Gastroesophageal sphincter (tissue), 4 donors: ENCODE data around the gene FBXL13. TPM values are rescaled to one million over a fixed set of nuclear protein-coding genes. Genes with fewer than 3 reads are reported as not detected.

Source experiments
- ATAC-seq: fragments of 150-250 bp; one replicate; pipeline ENCODE4 v1.9.1; 2016; ENCODE audit warnings: mild to moderate bottlenecking, moderate library complexity
- H3K27ac ChIP-seq, 4 donors: fragments of 200-600 bp; sonication (generic) in 3 of 4; 1 replicate in 3 of 4; 2 replicates in 1 of 4; pipeline ENCODE4 v1.5.1; 2016 to 2019
- H3K27me3 ChIP-seq: fragments of 200-600 bp; sonication (generic); one replicate; pipeline ENCODE4 v1.5.1; 2019
- H3K36me3 ChIP-seq, 2 donors: fragments of 200-600 bp; sonication (generic); one replicate each; pipeline ENCODE4 v1.5.1; 2019; ENCODE audit warnings: control low read depth in 1 of 2
- H3K4me1 ChIP-seq, 3 donors: fragments of 200-600 bp; sonication (generic); 1 replicate in 2 of 3; 2 replicates in 1 of 3; pipeline ENCODE4 v1.5.1; 2016 to 2019; ENCODE audit warnings: control low read depth in 2 of 3
- H3K4me3 ChIP-seq, 2 donors: fragments of 200-600 bp; sonication (generic); one replicate each; pipeline ENCODE4 v1.5.1; 2019; ENCODE audit warnings: mild to moderate bottlenecking in 1 of 2, moderate library complexity in 1 of 2
- H3K9me3 ChIP-seq, 3 donors: fragments of 200-600 bp; sonication (generic); one replicate each; pipeline ENCODE4 v1.5.1; 2017 to 2019; ENCODE audit warnings: control low read depth in 2 of 3
- EP300 ChIP-seq: sonication (generic); formaldehyde crosslinking; IDR thresholded peaks from one replicate; pipeline ENCODE4 v1.6.1; 2017; ENCODE audit warnings: antibody characterized with exemption, mild to moderate bottlenecking
- POLR2A ChIP-seq, 2 donors: fragments of 450-650 bp; IDR thresholded peaks; one replicate each; pipeline ENCODE4 v1.6.1; 2017; ENCODE audit warnings: antibody characterized with exemption in 2 of 2, mild to moderate bottlenecking in 2 of 2, moderate library complexity in 1 of 2
- POLR2AphosphoS5 ChIP-seq: sonication (generic); formaldehyde crosslinking; IDR thresholded peaks from one replicate; pipeline ENCODE4 v1.6.1; 2017; ENCODE audit warnings: antibody characterized with exemption
- WGBS, 2 donors: methylation state at CpG; one replicate each; pipeline ENCODE4 v1.1.5; 2018; ENCODE audit warnings: low coverage in 1 of 2; 5-methylcytosine and 5-hydroxymethylcytosine counted together
- total RNA-seq, 4 donors: library from RNA; depleted of rRNA; stranded (reverse); fragments of >200 nt; gene quantifications; one replicate each; pipeline ENCODE4 v1.1.0, GENCODE V29; 2016
- TF ChIP-seq, protein P1 (sequence below), 4 experiments: fragments of 200-600 bp in 2 of 4; fragments of 450-650 bp in 2 of 4; sonication (generic) in 1 of 4; IDR thresholded peaks; one replicate each; pipeline ENCODE4 v1.5.1; 2017 to 2019; ENCODE audit warnings: antibody characterized with exemption in 4 of 4, mild to moderate bottlenecking in 2 of 4, moderate library complexity in 2 of 4

FBXL13 gene
- total RNA-seq, 4 donors from 2014 or later = 1.3 to 5.8 (median 3.2) TPM

DNA sequence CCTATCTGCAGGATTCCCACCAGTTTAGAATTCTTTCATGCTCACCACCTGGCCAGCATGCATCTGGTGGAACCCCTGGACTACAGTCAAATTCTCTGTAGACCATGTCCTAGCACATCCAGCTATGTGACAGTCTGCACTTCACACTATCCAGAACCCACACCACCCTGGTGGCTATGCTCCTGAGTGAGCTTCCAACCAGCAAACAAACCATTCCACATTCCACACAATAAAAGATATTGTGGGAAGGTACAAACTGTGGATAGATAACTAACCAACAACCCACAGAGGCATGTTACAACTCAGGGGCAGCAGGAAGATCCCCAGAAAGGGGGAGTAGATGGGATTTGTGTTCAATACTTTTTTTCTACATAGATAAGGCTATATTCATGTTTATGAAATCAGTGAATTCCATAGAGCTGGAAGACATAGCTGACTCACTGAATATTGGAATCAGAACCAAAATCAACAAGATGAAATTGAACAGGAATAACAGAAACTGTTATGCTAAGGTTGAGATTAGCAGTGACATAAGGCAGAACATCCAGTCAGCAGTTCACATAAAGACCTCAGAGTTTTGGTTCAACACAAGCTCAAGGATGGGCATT lies 89.3 kb downstream of the FBXL13 start:
- no peak overlapping the region for H3K4me3 ChIP-seq
- H3K36me3 ChIP-seq = no peaks in the 10 kb centered on the region
- no peak overlapping the region for H3K27ac ChIP-seq
- TF ChIP-seq POLR2AphosphoS5 (no peak), POLR2A (IDR thresholded peaks at IDR 0.05) (no peak), EP300 (no peak)
- TF ChIP-seq, protein P1, sequence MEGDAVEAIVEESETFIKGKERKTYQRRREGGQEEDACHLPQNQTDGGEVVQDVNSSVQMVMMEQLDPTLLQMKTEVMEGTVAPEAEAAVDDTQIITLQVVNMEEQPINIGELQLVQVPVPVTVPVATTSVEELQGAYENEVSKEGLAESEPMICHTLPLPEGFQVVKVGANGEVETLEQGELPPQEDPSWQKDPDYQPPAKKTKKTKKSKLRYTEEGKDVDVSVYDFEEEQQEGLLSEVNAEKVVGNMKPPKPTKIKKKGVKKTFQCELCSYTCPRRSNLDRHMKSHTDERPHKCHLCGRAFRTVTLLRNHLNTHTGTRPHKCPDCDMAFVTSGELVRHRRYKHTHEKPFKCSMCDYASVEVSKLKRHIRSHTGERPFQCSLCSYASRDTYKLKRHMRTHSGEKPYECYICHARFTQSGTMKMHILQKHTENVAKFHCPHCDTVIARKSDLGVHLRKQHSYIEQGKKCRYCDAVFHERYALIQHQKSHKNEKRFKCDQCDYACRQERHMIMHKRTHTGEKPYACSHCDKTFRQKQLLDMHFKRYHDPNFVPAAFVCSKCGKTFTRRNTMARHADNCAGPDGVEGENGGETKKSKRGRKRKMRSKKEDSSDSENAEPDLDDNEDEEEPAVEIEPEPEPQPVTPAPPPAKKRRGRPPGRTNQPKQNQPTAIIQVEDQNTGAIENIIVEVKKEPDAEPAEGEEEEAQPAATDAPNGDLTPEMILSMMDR (IDR thresholded peaks at IDR 0.05) = no peak
- ATAC-seq = no peak
- H3K9me3 ChIP-seq = no peaks in the 10 kb centered on the region
- H3K27me3 ChIP-seq = no peaks in the 10 kb centered on the region
- no peaks in the 10 kb centered on the region for H3K4me1 ChIP-seq

DNA sequence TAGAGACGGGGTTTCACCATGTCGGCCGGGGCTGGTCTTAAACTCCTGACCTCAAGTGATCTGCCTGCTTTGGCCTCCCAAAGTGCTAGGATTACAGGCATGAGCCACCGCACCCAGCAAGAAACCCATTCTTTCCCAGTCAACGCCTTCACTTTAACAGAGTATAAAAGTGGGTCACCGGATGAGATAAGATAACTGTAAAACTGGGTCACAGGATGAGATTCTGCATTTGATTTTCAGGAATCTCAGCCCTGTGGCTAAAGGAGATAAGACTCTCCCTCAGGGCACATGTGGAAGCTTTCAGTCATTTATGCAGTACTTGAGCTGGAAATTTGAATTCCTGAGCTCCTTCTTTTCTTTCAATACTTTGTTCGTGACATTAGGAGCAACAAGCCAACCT lies 91.0 kb downstream of the FBXL13 start:
- H3K27ac ChIP-seq = no peak overlapping the region
- WGBS, 2 donors = 86 to 96% methylated on average over 5 to 6 of the region's 7 CpGs

DNA sequence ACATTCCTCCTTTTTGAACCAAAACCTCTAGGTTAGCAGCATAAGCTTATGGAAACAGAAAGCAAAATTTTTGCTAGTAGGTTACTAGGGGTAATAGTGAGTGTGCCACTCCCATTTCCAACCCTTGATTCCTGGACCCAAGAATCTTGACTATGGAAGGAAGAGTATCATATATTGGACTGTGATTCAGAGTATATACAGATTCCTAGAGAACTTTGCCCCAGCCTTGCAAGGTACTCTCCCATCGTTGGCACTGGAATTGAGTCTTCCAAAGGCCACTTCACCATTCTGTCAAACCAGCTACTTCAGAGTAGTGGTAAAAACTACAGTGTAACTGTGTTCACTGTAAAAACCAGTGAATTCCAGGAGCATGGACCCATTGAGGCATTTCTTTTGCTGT lies 92.4 kb downstream of the FBXL13 start:
- WGBS, 2 donors = 88 to 100% methylated on average over 1 of the region's 1 CpG
- Histone ChIP-seq H3K27me3 (no peaks in the 10 kb centered on the region), H3K4me1 (peaks cover 0 to 6% (median 0%) of the 10 kb centered on the region in 3 donors), H3K36me3 (no peaks in the 10 kb centered on the region), H3K27ac (no peak overlapping the region), H3K9me3 (peaks cover 0 to 10% (median 0%) of the 10 kb centered on the region in 3 donors), H3K4me3 (no peak overlapping the region)
- ATAC-seq = no peak
- TF ChIP-seq POLR2AphosphoS5 (no peak), EP300 (no peak), POLR2A (IDR thresholded peaks at IDR 0.05) (no peak)
- TF ChIP-seq, protein P1 (IDR thresholded peaks at IDR 0.05) = no peak

More for the DNA sequence above, 91.0 kb downstream of the FBXL13 start:
- Histone ChIP-seq H3K36me3 (no peaks in the 10 kb centered on the region), H3K4me3 (no peak overlapping the region), H3K9me3 (peaks cover 0 to 10% (median 0%) of the 10 kb centered on the region in 3 donors), H3K27me3 (no peaks in the 10 kb centered on the region), H3K4me1 (no peaks in the 10 kb centered on the region)
- no peak for TF ChIP-seq POLR2AphosphoS5
- TF ChIP-seq POLR2A (IDR thresholded peaks at IDR 0.05) = no peak
- no peak for TF ChIP-seq EP300
- TF ChIP-seq, protein P1 (IDR thresholded peaks at IDR 0.05) = no peak
- no peak for ATAC-seq

DNA sequence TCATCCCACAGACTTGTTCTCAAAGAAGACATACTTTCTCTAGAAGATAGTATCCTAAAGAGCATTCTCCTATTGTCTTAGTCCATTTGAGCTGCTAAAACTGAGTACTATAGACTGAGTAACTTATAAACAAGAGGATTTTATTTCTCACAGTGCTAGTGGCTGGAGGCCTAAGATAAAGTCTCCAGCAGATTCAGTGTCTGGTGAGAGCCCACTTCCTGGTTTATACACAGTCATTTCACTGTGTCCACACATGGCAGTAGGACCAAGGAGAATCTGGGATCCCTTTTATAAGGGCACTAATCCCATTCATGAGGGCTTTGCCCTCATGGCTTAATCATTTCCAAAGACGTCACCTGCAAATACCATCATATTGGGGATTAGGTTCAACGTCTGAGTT lies 93.1 kb downstream of the FBXL13 start:
- 80% methylated on average over 1 of the region's 2 CpGs; no CpG with 5 or more reads in 1 of the 2 donors for WGBS, 2 donors
- H3K4me3 ChIP-seq = no peak overlapping the region
- peaks cover 0 to 6% (median 0%) of the 10 kb centered on the region in 3 donors for H3K4me1 ChIP-seq
- ATAC-seq = no peak
- H3K36me3 ChIP-seq = no peaks in the 10 kb centered on the region
- H3K9me3 ChIP-seq = peaks cover 0 to 10% (median 0%) of the 10 kb centered on the region in 3 donors
- TF ChIP-seq POLR2AphosphoS5 (no peak), EP300 (no peak), POLR2A (IDR thresholded peaks at IDR 0.05) (no peak)
- TF ChIP-seq, protein P1 (IDR thresholded peaks at IDR 0.05) = no peak
- no peaks in the 10 kb centered on the region for H3K27me3 ChIP-seq
- H3K27ac ChIP-seq = no peak overlapping the region

DNA sequence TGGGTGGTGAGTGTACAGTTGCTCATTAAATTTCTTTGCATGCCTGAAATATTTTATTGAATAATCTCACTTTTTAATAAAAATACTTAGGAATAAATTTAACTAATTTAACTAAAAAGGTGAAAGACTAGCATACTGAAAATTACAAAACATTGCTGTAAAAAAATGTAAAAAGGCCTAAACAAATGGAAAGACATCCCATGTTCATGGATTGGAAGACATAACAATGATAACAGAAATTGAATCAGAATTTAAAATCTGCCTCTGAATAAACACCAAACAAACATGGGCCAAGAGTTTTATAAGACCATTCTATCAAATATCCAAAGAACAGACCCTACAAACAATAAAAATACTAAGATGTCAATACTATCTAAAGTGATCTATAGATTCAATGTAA lies 94.9 kb downstream of the FBXL13 start:
- peaks cover 0 to 6% (median 0%) of the 10 kb centered on the region in 3 donors for H3K4me1 ChIP-seq
- TF ChIP-seq, protein P1 (IDR thresholded peaks at IDR 0.05) = no peak
- TF ChIP-seq POLR2A (IDR thresholded peaks at IDR 0.05) (no peak), EP300 (no peak), POLR2AphosphoS5 (no peak)
- H3K4me3 ChIP-seq = no peak overlapping the region
- H3K27me3 ChIP-seq = no peaks in the 10 kb centered on the region
- H3K36me3 ChIP-seq = no peaks in the 10 kb centered on the region
- no peak for ATAC-seq
- peaks cover 0 to 10% (median 0%) of the 10 kb centered on the region in 3 donors for H3K9me3 ChIP-seq
- no peak overlapping the region for H3K27ac ChIP-seq
